HL-60 (cell line): Measurements from ENCODE around the gene FABP1. TPM values are rescaled to one million over a fixed set of nuclear protein-coding genes. Genes with fewer than 3 reads are reported as not detected.

Experiments
- DNase-seq, 2 experiments: peaks; one replicate each; pipeline ENCODE4 v3.0.0-alpha.2; 2010 to 2020; ENCODE audit warnings: low read depth in 1 of 2, low spot score in 1 of 2
- H3K27ac ChIP-seq: fragments of 250-450 bp; sonication (Bioruptor Pico); replicated peaks from 2 replicates; pipeline ENCODE4 v1.5.1; 2020; ENCODE audit warnings: mild to moderate bottlenecking, moderate library complexity
- H3K27me3 ChIP-seq: fragments of 250-450 bp; sonication (Bioruptor Pico); 2 replicates; pipeline ENCODE4 v1.5.1; 2021; ENCODE audit warnings: mild to moderate bottlenecking, moderate library complexity; ENCODE audit not compliant: insufficient read depth, poor library complexity, severe bottlenecking
- H3K4me3 ChIP-seq: replicated peaks from 2 replicates; pipeline ENCODE4 v1.5.1; 2011; ENCODE audit warnings: mild to moderate bottlenecking, control low read depth, low read length; ENCODE audit not compliant: insufficient read depth
- GABPA ChIP-seq: IDR thresholded peaks from 2 replicates; pipeline ENCODE4 v1.6.1; 2012; ENCODE audit warnings: low read depth
- POLR2AphosphoS5 ChIP-seq: IDR thresholded peaks from 2 replicates; pipeline ENCODE4 v1.6.1; 2012; ENCODE audit warnings: low read depth
- SPI1 ChIP-seq: IDR thresholded peaks from 2 replicates; pipeline ENCODE4 v1.6.1; 2012; ENCODE audit warnings: low read depth, mild to moderate bottlenecking, borderline replicate concordance
- microRNA-seq: library from miRNA; unstranded; fragments of <30 nt; microRNA quantifications from one replicate; pipeline ENCODE4, GENCODE V29; 2018
- TF ChIP-seq, protein P1 (sequence below): IDR thresholded peaks from one replicate; pipeline ENCODE4 v1.5.1; 2011; ENCODE audit warnings: low read length, control low read depth, inconsistent platforms; ENCODE audit not compliant: insufficient read depth
- TF ChIP-seq, protein P2 (sequence below): IDR thresholded peaks from 2 replicates; pipeline ENCODE4 v1.6.1; 2012; ENCODE audit warnings: low read depth; ENCODE audit not compliant: insufficient replicate concordance

The FABP1 gene

DNA sequence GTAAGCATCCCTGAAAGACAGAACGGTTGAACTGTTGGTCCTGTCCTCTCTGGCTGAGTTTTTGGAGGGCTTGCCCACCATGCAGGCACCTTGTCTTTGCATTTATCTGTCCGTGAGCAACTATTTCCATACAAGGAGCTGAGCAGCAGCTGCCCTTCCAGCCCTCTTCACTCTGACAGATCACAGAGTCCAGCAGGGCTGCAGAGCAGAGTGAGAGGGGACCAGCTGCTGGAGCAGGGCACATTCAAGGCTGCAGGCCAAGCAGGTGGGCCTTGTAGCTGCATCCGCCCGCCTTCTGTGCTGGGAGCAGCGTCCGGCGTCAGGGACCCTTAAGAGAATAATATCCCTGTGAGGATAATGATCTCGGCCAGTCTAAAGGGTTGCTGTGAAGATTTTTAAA, 50.8 kb downstream of the FABP1 start:
- no peaks in the 10 kb centered on the region for H3K27me3 ChIP-seq
- TF ChIP-seq, protein P1, sequence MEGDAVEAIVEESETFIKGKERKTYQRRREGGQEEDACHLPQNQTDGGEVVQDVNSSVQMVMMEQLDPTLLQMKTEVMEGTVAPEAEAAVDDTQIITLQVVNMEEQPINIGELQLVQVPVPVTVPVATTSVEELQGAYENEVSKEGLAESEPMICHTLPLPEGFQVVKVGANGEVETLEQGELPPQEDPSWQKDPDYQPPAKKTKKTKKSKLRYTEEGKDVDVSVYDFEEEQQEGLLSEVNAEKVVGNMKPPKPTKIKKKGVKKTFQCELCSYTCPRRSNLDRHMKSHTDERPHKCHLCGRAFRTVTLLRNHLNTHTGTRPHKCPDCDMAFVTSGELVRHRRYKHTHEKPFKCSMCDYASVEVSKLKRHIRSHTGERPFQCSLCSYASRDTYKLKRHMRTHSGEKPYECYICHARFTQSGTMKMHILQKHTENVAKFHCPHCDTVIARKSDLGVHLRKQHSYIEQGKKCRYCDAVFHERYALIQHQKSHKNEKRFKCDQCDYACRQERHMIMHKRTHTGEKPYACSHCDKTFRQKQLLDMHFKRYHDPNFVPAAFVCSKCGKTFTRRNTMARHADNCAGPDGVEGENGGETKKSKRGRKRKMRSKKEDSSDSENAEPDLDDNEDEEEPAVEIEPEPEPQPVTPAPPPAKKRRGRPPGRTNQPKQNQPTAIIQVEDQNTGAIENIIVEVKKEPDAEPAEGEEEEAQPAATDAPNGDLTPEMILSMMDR, result no peak
- TF ChIP-seq SPI1, result no peak
- TF ChIP-seq GABPA, result no peak
- no peak for TF ChIP-seq POLR2AphosphoS5
- TF ChIP-seq, protein P2, sequence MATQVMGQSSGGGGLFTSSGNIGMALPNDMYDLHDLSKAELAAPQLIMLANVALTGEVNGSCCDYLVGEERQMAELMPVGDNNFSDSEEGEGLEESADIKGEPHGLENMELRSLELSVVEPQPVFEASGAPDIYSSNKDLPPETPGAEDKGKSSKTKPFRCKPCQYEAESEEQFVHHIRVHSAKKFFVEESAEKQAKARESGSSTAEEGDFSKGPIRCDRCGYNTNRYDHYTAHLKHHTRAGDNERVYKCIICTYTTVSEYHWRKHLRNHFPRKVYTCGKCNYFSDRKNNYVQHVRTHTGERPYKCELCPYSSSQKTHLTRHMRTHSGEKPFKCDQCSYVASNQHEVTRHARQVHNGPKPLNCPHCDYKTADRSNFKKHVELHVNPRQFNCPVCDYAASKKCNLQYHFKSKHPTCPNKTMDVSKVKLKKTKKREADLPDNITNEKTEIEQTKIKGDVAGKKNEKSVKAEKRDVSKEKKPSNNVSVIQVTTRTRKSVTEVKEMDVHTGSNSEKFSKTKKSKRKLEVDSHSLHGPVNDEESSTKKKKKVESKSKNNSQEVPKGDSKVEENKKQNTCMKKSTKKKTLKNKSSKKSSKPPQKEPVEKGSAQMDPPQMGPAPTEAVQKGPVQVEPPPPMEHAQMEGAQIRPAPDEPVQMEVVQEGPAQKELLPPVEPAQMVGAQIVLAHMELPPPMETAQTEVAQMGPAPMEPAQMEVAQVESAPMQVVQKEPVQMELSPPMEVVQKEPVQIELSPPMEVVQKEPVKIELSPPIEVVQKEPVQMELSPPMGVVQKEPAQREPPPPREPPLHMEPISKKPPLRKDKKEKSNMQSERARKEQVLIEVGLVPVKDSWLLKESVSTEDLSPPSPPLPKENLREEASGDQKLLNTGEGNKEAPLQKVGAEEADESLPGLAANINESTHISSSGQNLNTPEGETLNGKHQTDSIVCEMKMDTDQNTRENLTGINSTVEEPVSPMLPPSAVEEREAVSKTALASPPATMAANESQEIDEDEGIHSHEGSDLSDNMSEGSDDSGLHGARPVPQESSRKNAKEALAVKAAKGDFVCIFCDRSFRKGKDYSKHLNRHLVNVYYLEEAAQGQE, result no peak
- DNase-seq, result no peak
- H3K4me3 ChIP-seq, result no peak overlapping the region
- no peak overlapping the region for H3K27ac ChIP-seq

DNA sequence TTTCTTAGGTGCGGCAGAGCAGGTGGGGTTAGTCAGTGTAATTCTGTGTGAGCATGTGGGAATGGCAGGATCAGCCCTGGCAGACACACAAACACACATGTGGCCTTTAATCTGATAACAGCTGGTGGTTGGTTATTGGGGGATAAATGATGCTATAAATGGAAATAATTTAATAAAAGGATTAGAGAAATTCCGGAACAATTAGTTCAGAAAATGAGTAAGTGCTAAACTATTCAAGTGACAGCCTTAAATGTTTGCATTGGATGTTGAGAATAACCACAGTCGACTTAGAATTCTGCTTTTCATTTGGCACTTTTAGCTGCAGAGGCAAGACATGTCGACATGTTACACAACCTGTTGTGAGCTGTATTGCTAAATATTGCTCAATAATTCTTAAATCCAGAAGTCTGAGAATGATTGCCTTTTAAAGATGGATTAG, 53.0 kb downstream of the FABP1 start:
- DNase-seq, result peak; percentile 43 to 62
- TF ChIP-seq SPI1, result no peak
- TF ChIP-seq, protein P1, result no peak
- TF ChIP-seq GABPA, result no peak
- no peak for TF ChIP-seq POLR2AphosphoS5
- TF ChIP-seq, protein P2, result peak; percentile 28
- Histone ChIP-seq H3K4me3 (no peak overlapping the region), H3K27me3 (no peaks in the 10 kb centered on the region), H3K27ac (peak overlapping the region; percentile 38)

DNA sequence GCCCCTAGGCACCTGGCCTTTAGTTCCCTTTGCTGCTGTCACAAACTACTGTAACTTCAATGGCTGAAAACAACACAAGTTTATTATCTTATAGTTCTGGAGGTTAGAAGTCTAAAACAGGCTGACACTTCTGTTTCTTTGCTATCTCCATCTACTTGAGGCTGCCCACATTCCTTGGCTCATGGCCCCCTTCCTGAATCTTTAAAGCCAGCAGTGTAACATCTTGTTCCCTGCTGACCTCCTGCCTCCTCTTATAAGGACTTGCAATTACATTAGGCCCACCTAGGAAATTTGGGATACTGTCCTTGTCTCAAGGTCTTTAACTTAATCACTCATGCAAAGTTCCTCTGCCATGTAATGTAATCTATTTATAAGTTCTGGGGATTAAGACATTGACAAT, 53.7 kb downstream of the FABP1 start:
- Histone ChIP-seq H3K27ac (peak overlapping the region; percentile 38; the same call in 1 of the 2 replicates), H3K27me3 (no peaks in the 10 kb centered on the region), H3K4me3 (no peak overlapping the region)
- DNase-seq, result no peak
- TF ChIP-seq, protein P2, result no peak
- no peak for TF ChIP-seq GABPA
- TF ChIP-seq SPI1, result no peak
- TF ChIP-seq, protein P1, result no peak
- no peak for TF ChIP-seq POLR2AphosphoS5

Small RNA genes within 50 kb of the gene (microRNA-seq; reads per million reads assigned to microRNA genes)
- gene MIR4780, result not detected
